IPS-15b (cell line): ENCODE results near the gene NSUN7.

ENCODE experiments used
- H3K27me3 ChIP-seq: one replicate; pipeline ENCODE4 v1.6.1; 2013; ENCODE audit warnings: low read length; ENCODE audit not compliant: control insufficient read depth, insufficient read depth
- H3K36me3 ChIP-seq: one replicate; pipeline ENCODE4 v1.6.1; 2013; ENCODE audit warnings: low read length; ENCODE audit not compliant: control insufficient read depth, insufficient read depth
- H3K4me1 ChIP-seq: one replicate; pipeline ENCODE4 v1.6.1; 2013; ENCODE audit warnings: mild to moderate bottlenecking, low read length; ENCODE audit not compliant: control insufficient read depth, insufficient read depth
- H3K4me3 ChIP-seq: one replicate; pipeline ENCODE4 v1.5.1; 2013; ENCODE audit warnings: low read depth, low read length
- H3K9ac ChIP-seq: one replicate; pipeline ENCODE4 v1.6.1; 2013; ENCODE audit warnings: low read depth, mild to moderate bottlenecking, low read length
- H3K9me3 ChIP-seq: one replicate; pipeline ENCODE4 v1.6.1; 2013; ENCODE audit warnings: mild to moderate bottlenecking, low read length; ENCODE audit not compliant: control insufficient read depth, insufficient read depth

NSUN7 gene

DNA sequence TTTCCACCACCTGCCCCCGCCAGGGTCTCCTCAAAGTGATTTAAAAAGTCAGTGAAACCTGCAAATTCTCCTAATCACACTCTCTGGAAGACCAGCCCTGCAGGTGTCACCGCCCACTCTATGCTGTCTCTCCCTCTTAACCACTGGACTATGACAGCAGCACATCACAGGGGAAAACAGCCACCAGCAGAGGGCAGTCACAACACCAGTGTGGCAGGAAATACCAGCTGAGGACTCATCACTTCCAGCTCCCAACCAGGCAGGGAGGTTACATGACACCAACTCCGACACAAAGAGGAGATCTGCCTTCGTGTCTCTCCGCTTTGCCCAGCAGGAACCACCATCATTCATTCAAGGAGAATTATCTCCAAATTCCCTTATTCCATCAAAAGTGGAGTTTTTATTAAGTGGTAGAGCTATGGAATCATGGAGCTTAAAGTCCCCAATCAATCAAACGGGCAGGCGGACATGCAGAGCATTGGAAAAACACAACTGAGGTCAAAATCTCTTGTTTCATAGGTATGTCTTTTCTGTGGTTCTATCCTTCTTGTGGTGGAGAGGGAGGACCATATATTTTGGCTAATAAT lies 91.3 kb downstream of the NSUN7 start:
- no peak overlapping the region for H3K9ac ChIP-seq

GRCh38 chr4:40842318-40842717 lies 92.6 kb downstream of the NSUN7 start:
- no peak overlapping the region for H3K4me3 ChIP-seq
- no peaks in the 10 kb centered on the region for H3K36me3 ChIP-seq
- no peak overlapping the region for H3K9ac ChIP-seq
- H3K27me3 ChIP-seq: no peaks in the 10 kb centered on the region
- no peaks in the 10 kb centered on the region for H3K9me3 ChIP-seq
- H3K4me1 ChIP-seq: peaks cover 7% of the 10 kb centered on the region

More for the DNA sequence above, 91.3 kb downstream of the NSUN7 start:
- Histone ChIP-seq H3K9me3 (no peaks in the 10 kb centered on the region), H3K4me3 (no peak overlapping the region), H3K4me1 (peaks cover 3% of the 10 kb centered on the region), H3K27me3 (no peaks in the 10 kb centered on the region), H3K36me3 (no peaks in the 10 kb centered on the region)

GRCh38 chr4:40842725-40843423 lies 93.1 kb downstream of the NSUN7 start:
- no peak overlapping the region for H3K9ac ChIP-seq
- no peaks in the 10 kb centered on the region for H3K27me3 ChIP-seq
- H3K4me1 ChIP-seq: peaks cover 7% of the 10 kb centered on the region
- H3K36me3 ChIP-seq: no peaks in the 10 kb centered on the region
- H3K9me3 ChIP-seq: no peaks in the 10 kb centered on the region
- H3K4me3 ChIP-seq: no peak overlapping the region

DNA sequence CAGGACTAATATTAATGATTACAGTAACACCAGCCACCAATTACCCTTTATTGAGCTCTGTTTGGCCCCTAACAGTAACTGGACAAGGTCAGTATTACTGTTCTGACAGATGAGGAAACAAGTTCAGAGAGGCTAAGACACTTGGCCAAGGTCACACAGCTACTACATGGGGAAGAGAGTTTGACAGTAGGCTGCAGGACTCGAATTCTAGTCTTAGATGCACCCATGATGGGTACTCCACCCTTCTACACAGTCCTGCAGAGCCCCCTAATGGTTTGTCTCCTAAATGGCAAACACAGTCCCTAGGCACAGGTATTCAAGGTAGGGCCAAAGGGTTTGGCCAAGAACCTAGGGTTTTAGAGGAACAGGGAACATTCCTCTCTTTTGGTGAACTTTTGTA lies 93.9 kb downstream of the NSUN7 start:
- Histone ChIP-seq H3K27me3 (no peaks in the 10 kb centered on the region), H3K4me3 (no peak overlapping the region), H3K9me3 (no peaks in the 10 kb centered on the region), H3K36me3 (no peaks in the 10 kb centered on the region), H3K4me1 (peaks cover 9% of the 10 kb centered on the region), H3K9ac (no peak overlapping the region)

- no peaks in the 10 kb centered on the region for H3K9me3 ChIP-seq
- H3K4me1 ChIP-seq: peaks cover 11% of the 10 kb centered on the region
Measured at GRCh38 chr4:40844261-40844660, 94.5 kb downstream of the NSUN7 start.

DNA sequence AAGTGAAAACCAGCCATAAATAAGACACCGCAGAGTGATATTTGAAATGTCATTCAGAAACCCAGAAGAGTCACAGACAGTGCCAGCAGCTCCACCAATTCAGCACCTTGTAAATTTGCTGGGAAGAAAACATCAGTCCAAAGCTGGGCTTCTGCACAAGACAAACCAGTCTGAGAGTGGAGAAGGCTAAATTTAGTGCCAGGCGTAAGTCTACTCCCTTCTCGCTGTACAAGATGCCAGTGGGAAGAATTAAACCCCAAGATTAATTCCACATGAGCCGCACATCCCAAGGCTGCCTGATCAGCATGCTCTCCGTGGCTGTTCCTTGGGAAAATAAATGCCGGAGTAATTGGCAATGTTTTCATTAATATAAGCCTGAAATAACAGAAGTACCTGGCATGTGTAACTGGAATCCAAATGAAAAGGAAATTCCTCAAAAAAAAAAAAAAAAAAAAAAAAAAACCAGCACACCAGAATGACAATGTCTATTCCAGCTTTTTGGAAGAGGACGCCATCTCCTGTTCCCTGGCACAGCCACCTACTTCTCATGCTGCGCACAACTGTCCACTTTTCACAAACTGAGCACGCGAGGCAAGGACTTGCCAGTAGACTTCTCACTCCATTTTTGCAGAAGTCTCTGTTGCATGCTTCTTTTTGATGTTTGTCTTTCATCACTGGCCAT lies 95.5 kb downstream of the NSUN7 start:
- H3K4me3 ChIP-seq: no peak overlapping the region
- no peaks in the 10 kb centered on the region for H3K9me3 ChIP-seq
- peaks cover 11% of the 10 kb centered on the region for H3K4me1 ChIP-seq
- H3K9ac ChIP-seq: no peak overlapping the region
- no peaks in the 10 kb centered on the region for H3K36me3 ChIP-seq
- no peaks in the 10 kb centered on the region for H3K27me3 ChIP-seq

More at GRCh38 chr4:40844261-40844660, 94.5 kb downstream of the NSUN7 start:
- no peaks in the 10 kb centered on the region for H3K36me3 ChIP-seq
- H3K27me3 ChIP-seq: no peaks in the 10 kb centered on the region
- no peak overlapping the region for H3K9ac ChIP-seq
- no peak overlapping the region for H3K4me3 ChIP-seq

DNA sequence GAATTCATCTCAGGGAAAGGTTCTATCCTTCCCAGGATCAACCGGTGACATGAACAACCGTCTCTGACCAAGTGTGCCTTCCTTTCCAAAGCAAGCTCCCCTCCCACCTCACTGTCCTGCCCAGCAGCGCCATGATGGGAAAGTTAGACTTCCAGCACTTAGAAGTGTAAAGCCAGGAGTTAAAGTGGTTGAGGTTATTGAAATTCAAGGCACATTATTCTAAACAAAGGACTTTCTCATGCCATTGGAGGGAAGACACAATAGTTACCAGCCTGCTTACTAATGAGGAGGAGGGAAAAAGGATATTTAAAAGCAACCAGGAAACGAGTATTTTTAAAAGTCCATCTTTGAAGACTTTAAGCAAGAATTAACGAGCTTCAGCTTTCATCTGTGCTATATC lies 96.8 kb downstream of the NSUN7 start:
- H3K9ac ChIP-seq: no peak overlapping the region
- H3K27me3 ChIP-seq: no peaks in the 10 kb centered on the region
- H3K4me1 ChIP-seq: peaks cover 8% of the 10 kb centered on the region
- no peak overlapping the region for H3K4me3 ChIP-seq
- H3K9me3 ChIP-seq: no peaks in the 10 kb centered on the region
- no peaks in the 10 kb centered on the region for H3K36me3 ChIP-seq

DNA sequence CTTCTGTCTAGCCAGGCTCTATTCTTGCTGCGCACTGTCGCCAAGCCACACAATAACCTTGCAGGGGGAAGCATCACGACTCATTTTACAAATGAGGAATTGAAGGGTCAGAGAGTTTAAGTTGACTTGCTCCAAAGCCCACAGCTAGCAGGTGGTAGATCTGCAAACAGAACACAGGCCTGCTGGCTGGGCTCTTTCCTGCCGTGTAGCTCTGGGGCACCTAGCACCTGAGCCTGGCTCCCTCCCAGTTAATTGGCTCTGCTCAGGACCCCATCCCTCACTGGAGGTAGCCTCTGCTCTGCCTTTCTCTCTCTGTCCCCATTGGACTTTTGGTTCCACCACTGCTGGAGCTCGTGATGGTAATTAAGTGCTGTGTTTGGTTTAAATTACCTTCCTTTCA lies 98.5 kb downstream of the NSUN7 start:
- Histone ChIP-seq H3K9ac (no peak overlapping the region), H3K9me3 (no peaks in the 10 kb centered on the region), H3K36me3 (peaks cover 3% of the 10 kb centered on the region), H3K27me3 (no peaks in the 10 kb centered on the region), H3K4me1 (peaks cover 8% of the 10 kb centered on the region), H3K4me3 (no peak overlapping the region)

GRCh38 chr4:40848940-40849339 lies 99.2 kb downstream of the NSUN7 start:
- H3K27me3 ChIP-seq: no peaks in the 10 kb centered on the region
- H3K4me3 ChIP-seq: no peak overlapping the region
- H3K9me3 ChIP-seq: no peaks in the 10 kb centered on the region
- H3K36me3 ChIP-seq: peaks cover 4% of the 10 kb centered on the region
- peaks cover 8% of the 10 kb centered on the region for H3K4me1 ChIP-seq
- no peak overlapping the region for H3K9ac ChIP-seq

GRCh38 chr4:40850496-40850895 lies 100.7 kb downstream of the NSUN7 start:
- Histone ChIP-seq H3K36me3 (peaks cover 4% of the 10 kb centered on the region), H3K27me3 (no peaks in the 10 kb centered on the region), H3K9ac (no peak overlapping the region), H3K4me1 (peaks cover 8% of the 10 kb centered on the region), H3K4me3 (no peak overlapping the region), H3K9me3 (no peaks in the 10 kb centered on the region)

DNA sequence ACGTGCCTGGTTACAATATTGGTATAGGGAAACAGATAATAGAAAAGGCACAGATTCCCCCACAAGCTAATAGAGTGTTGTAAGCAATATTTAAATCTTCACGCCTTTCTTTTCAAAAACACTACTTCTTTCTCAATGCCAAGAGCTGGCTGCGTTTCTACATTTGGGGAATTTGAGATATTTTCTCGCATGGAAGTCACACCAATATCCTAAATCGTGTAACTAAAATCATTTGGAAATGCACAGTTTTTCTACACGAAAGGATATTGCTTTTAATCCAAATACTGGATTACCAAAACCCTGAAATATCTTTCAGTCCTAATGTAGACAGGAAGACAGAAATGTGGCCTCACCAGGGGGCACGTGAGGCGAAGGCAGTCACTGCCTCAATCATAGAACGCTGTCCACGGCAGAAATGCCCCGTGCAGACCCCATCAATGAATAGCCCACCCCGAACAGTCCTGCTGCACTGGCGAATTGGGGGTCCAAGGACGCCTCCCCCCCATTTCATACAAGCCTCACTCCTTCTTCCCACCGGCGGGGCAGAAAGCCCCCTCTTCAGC lies 106.6 kb downstream of the NSUN7 start:
- no peaks in the 10 kb centered on the region for H3K9me3 ChIP-seq
- H3K4me1 ChIP-seq: peaks cover 4% of the 10 kb centered on the region
- H3K9ac ChIP-seq: peak overlapping the region; percentile 87
- no peaks in the 10 kb centered on the region for H3K27me3 ChIP-seq
- H3K4me3 ChIP-seq: peak overlapping the region; percentile 95
- peaks cover 4% of the 10 kb centered on the region for H3K36me3 ChIP-seq
